Thyroid gland (tissue), 4 donors: ENCODE results near the gene LTF. TPM values are rescaled to one million over a fixed set of nuclear protein-coding genes. Genes with fewer than 3 reads are reported as not detected.

Experiments used
- DNase-seq, 2 donors: peaks; one replicate each; pipeline ENCODE4 v3.0.0-alpha.2; 2019
- H3K27ac ChIP-seq, 3 donors: fragments of 200-600 bp; sonication (generic); 1 replicate in 2 of 3; 2 replicates in 1 of 3; pipeline ENCODE4 v1.5.1; 2016 to 2019; ENCODE audit warnings: mild to moderate bottlenecking in 1 of 3, moderate library complexity in 1 of 3
- H3K27me3 ChIP-seq: fragments of 200-600 bp; sonication (generic); one replicate; pipeline ENCODE4 v1.5.1; 2019
- H3K36me3 ChIP-seq, 2 donors: fragments of 200-600 bp; sonication (generic); one replicate each; pipeline ENCODE4 v1.5.1; 2016 to 2019
- H3K4me1 ChIP-seq, 2 donors: fragments of 200-600 bp; sonication (generic); one replicate each; pipeline ENCODE4 v1.5.1; 2017 to 2019
- H3K4me3 ChIP-seq, 3 donors: fragments of 200-600 bp; sonication (generic); replicated peaks in 1 of 3; 1 replicate in 2 of 3; 2 replicates in 1 of 3; pipeline ENCODE4 v1.5.1; 2016; ENCODE audit warnings: mild to moderate bottlenecking in 1 of 3
- H3K9me3 ChIP-seq: fragments of 200-600 bp; sonication (generic); one replicate; pipeline ENCODE4 v1.5.1; 2017
- POLR2A ChIP-seq, 2 donors: fragments of 450-650 bp; IDR thresholded peaks; one replicate each; pipeline ENCODE4 v1.6.1; 2017; ENCODE audit warnings: antibody characterized with exemption in 2 of 2, mild to moderate bottlenecking in 2 of 2, moderate library complexity in 1 of 2
- WGBS, 2 donors: methylation state at CpG; one replicate each; pipeline ENCODE4 v1.1.5; 2017; 5-methylcytosine and 5-hydroxymethylcytosine counted together
- intact Hi-C: fragments of 100-400 bp; cut with DNase I; formaldehyde crosslinking; loops from one replicate; pipeline ENCODE4 v1.15.1; 2023
- total RNA-seq, 4 donors: library from RNA; depleted of rRNA; stranded (reverse); fragments of >200 nt; gene quantifications; one replicate each; pipeline ENCODE4 v1.2.3, GENCODE V29; 2016
- TF ChIP-seq, protein P1 (sequence below), 6 experiments: fragments of 200-600 bp in 3 of 6; fragments of 450-650 bp in 3 of 6; sonication (generic) in 3 of 6; IDR thresholded peaks; one replicate each; pipeline ENCODE4 v1.5.1; 2016 to 2019; ENCODE audit warnings: antibody characterized with exemption in 6 of 6, mild to moderate bottlenecking in 2 of 6, inconsistent platforms in 1 of 6, moderate library complexity in 1 of 6

Gene LTF
- total RNA-seq, 4 donors from 2014 or later: 6.3 to 48.6 (median 32.5) TPM

DNA sequence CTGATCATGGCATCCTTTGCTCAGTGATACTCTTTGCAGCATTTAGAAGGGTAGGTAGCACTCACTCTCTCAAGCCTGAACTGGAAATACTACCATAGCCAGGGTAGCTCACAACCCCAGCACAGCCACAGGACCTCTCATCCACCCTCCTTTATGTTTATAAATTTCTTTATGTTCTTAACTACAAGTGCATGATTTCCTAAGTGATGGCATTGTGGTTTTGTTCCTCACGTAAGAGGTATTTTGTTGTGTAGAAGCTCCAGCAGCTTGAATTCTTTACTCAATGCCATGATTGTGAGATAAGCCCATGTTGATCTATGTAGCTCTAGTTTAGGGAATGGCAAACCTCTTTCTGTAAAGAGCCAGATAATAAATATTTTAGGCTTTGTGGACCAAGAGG is 25.2 kb upstream of the LTF start:
- peaks cover 25 to 36% of the 10 kb centered on the region in 2 donors for H3K4me1 ChIP-seq
- no peaks in the 10 kb centered on the region for H3K9me3 ChIP-seq
- peak overlapping the region in 2 of 3 donors; percentile 42 to 57 for H3K27ac ChIP-seq
- TF ChIP-seq POLR2A (IDR thresholded peaks at IDR 0.05): no peak
- TF ChIP-seq, protein P1, sequence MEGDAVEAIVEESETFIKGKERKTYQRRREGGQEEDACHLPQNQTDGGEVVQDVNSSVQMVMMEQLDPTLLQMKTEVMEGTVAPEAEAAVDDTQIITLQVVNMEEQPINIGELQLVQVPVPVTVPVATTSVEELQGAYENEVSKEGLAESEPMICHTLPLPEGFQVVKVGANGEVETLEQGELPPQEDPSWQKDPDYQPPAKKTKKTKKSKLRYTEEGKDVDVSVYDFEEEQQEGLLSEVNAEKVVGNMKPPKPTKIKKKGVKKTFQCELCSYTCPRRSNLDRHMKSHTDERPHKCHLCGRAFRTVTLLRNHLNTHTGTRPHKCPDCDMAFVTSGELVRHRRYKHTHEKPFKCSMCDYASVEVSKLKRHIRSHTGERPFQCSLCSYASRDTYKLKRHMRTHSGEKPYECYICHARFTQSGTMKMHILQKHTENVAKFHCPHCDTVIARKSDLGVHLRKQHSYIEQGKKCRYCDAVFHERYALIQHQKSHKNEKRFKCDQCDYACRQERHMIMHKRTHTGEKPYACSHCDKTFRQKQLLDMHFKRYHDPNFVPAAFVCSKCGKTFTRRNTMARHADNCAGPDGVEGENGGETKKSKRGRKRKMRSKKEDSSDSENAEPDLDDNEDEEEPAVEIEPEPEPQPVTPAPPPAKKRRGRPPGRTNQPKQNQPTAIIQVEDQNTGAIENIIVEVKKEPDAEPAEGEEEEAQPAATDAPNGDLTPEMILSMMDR (IDR thresholded peaks at IDR 0.05): no peak
- WGBS, 2 donors: 87 to 97% methylated on average over 1 of the region's 1 CpG
- H3K36me3 ChIP-seq: no peaks in the 10 kb centered on the region
- no peaks in the 10 kb centered on the region for H3K27me3 ChIP-seq
- DNase-seq: no peak
- H3K4me3 ChIP-seq: no peak overlapping the region
- intact Hi-C loops: loop anchor here (2.0 to 10.0 kb wide), 2 partner anchors 65 to 139 kb away; no protein-coding TSS in a partner anchor

DNA sequence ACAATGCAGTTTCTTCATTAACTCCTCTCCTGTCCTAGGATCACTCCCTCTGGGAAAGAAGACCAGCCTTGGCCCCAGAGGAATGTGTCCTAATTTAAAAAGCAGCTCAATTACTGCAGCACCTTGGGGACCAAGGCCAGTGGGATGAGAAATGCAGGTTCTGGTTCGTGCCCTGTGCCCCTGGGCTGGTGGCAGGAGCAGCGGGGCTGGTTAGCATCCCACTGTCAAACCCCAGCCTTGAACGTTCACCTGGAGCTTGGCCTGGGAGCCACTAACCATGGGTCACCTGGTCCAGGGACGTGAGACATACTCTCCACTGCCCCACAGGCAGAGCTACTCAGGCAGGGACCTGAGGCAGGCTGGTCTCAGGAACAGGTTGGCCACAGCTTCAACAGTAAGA is 24.7 kb upstream of the LTF start:
- no peak overlapping the region for H3K4me3 ChIP-seq
- peak overlapping the region; percentile 42 to 69 (median 57) for H3K27ac ChIP-seq
- no peak for DNase-seq
- WGBS, 2 donors: 94 to 97% methylated on average over 3 to 4 of the region's 4 CpGs
- intact Hi-C loops: loop anchor here (2.0 kb wide), 1 partner anchor 139 kb away; no protein-coding TSS in a partner anchor
- no peaks in the 10 kb centered on the region for H3K9me3 ChIP-seq
- H3K27me3 ChIP-seq: no peaks in the 10 kb centered on the region
- no peaks in the 10 kb centered on the region for H3K36me3 ChIP-seq
- no peak for TF ChIP-seq POLR2A (IDR thresholded peaks at IDR 0.05)
- TF ChIP-seq, protein P1 (IDR thresholded peaks at IDR 0.05): no peak
- peaks cover 30 to 41% of the 10 kb centered on the region in 2 donors for H3K4me1 ChIP-seq

DNA sequence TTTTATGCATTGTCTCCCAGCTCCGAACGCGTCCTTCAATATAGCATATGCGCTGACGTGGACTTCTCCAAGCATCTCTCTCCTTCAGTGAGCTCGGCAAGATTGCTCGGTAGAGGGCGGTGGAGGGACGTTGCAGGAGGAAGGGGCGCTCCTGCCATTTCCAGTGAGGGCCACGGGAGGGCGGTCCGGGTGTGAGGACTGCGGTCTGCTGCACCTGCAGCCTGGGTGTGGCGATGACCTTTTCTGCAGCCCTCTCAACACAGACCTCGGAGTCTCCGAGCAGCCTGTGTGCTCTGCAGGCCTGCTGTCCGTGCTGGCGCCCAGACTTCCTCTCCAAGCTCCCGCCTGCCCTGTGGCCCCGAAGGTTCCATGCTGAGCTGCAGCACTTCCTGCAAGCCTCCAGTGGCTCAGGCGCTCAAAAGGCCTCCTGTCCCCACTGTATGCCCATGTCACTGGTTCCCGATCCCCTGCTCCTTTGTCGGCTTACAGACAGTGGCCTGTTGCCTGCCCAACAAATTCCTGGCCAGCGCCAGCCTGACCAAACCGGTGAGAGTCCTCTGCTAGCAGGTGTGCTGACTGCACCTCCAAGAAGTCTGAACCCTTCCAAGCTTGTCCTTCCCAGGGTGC is 24.1 kb upstream of the LTF start:
- H3K27me3 ChIP-seq: no peaks in the 10 kb centered on the region
- peak overlapping the region; percentile 42 to 69 (median 57) for H3K27ac ChIP-seq
- TF ChIP-seq POLR2A (IDR thresholded peaks at IDR 0.05): peak in 1 of 2 donors; percentile 21
- TF ChIP-seq, protein P1 (IDR thresholded peaks at IDR 0.05): peak; percentile 93 to 100 (median 99)
- 8 to 15% methylated on average over 22 to 26 of the region's 26 CpGs for WGBS, 2 donors
- no peaks in the 10 kb centered on the region for H3K36me3 ChIP-seq
- peak; percentile 98 for DNase-seq
- intact Hi-C loops: loop anchor here (2.0 kb wide), 1 partner anchor 140 kb away; no protein-coding TSS in a partner anchor
- H3K4me3 ChIP-seq: no peak overlapping the region
- H3K9me3 ChIP-seq: no peaks in the 10 kb centered on the region
- peaks cover 35 to 46% of the 10 kb centered on the region in 2 donors for H3K4me1 ChIP-seq

DNA sequence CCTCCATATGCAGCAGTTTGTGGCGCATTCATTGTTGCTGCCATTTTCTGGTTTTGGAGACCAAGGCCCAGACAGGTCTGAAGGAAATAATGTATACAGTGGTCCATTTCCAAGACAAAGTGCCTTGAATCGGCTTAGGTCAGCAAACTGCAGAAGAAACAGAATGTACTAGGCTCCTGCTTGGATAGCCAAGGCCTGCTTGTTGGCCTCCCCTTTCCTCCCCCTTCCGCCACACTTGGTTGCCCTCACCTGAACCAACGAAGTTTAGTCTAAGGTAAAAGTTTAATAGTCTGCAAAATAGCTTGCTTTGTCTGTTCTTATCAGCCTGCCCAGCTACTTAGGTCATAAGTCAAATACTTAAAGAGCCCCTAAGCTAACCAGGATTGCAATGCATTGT is 21.1 kb upstream of the LTF start:
- Histone ChIP-seq H3K4me1 (peaks cover 42 to 51% of the 10 kb centered on the region in 2 donors), H3K9me3 (no peaks in the 10 kb centered on the region), H3K27me3 (no peaks in the 10 kb centered on the region), H3K27ac (peak overlapping the region; percentile 98 to 100 (median 99)), H3K4me3 (no peak overlapping the region), H3K36me3 (no peaks in the 10 kb centered on the region)
- 47 to 64% methylated on average over 4 of the region's 4 CpGs for WGBS, 2 donors
- intact Hi-C loops: no loop called here
- TF ChIP-seq, protein P1 (IDR thresholded peaks at IDR 0.05): no peak
- peak in 1 of 2 donors; percentile 32 for TF ChIP-seq POLR2A (IDR thresholded peaks at IDR 0.05)
- peak; percentile 89 to 90 for DNase-seq
